Right lobe of liver (tissue), 4 donors: Measurements from ENCODE around the gene ARSA.

ENCODE experiments used
- POLR2A ChIP-seq: fragments of 450-650 bp; IDR thresholded peaks from one replicate; pipeline ENCODE4 v1.6.1; 2017; ENCODE audit warnings: antibody characterized with exemption, mild to moderate bottlenecking
- TF ChIP-seq, protein P1 (sequence below), 4 donors: fragments of 200-600 bp in 3 of 4; fragments of 450-650 bp in 1 of 4; IDR thresholded peaks; one replicate each; pipeline versions ENCODE4 v1.5.1 to v1.8.0; 2016 to 2022; ENCODE audit warnings: antibody characterized with exemption in 4 of 4, mild to moderate bottlenecking in 2 of 4
- donor health status: DM: no; HTN: no; CAD: no.
- donor health status: DM: no; HTN: no; CAD: no.
- donor health status: DM: no; HTN: yes; CAD: no.

DNA sequence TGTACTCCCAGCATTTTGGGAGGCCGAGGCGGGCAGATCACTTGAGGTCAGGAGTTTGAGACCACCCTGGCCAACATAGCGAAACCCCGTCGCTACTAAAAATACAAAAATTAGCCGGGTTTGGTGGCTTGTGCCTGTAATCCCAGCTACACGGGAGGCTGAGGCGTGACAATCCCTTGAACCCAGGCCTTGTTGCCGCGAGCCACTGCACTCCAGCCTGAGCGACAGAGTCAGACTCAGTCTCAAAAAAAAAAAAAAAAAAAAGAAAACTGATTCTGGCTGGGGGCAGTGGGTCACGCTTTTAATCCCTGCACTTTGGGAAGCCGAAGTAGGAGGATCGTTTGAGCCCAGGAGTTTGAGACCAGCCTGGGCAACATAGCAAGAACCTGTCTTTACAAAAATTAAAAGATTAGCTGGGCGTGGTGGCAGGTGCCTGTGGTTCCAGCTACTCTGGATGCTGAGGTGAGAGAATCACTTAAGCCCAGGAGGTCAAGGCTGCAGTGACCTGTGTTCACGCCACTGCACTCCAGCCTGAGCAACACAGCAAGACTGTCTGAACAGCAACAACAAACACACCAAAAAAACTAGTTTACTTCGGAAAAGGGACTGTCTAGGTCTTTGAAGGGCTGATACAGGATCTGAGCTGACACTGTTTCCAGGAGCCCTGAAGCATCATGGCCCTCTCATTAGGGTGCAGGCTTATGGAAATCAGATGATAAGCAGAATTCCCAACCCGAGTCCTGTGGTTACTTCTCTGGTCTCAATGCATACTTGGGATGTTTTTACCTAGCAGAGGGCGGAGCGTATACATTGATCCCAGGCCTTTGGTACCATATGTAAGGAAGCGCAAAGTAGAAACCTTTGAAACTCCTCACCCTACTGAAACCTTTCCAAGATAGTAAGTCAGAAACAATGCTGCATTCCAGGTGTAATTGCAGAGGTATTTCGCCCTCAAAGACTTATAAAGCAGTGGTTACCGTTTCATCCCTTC, 43.6 kb downstream of the ARSA start:
- TF ChIP-seq, protein P1, sequence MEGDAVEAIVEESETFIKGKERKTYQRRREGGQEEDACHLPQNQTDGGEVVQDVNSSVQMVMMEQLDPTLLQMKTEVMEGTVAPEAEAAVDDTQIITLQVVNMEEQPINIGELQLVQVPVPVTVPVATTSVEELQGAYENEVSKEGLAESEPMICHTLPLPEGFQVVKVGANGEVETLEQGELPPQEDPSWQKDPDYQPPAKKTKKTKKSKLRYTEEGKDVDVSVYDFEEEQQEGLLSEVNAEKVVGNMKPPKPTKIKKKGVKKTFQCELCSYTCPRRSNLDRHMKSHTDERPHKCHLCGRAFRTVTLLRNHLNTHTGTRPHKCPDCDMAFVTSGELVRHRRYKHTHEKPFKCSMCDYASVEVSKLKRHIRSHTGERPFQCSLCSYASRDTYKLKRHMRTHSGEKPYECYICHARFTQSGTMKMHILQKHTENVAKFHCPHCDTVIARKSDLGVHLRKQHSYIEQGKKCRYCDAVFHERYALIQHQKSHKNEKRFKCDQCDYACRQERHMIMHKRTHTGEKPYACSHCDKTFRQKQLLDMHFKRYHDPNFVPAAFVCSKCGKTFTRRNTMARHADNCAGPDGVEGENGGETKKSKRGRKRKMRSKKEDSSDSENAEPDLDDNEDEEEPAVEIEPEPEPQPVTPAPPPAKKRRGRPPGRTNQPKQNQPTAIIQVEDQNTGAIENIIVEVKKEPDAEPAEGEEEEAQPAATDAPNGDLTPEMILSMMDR (IDR thresholded peaks at IDR 0.05): no peak
- no peak for TF ChIP-seq POLR2A
